Measurements from ENCODE around the gene CACNG5. TPM values are rescaled to one million over a fixed set of nuclear protein-coding genes. Genes with fewer than 3 reads are reported as not detected.
A peak's percentile ranks its signal among the peaks of the same experiment; 100 is the strongest.

Gene CACNG5, protein sequence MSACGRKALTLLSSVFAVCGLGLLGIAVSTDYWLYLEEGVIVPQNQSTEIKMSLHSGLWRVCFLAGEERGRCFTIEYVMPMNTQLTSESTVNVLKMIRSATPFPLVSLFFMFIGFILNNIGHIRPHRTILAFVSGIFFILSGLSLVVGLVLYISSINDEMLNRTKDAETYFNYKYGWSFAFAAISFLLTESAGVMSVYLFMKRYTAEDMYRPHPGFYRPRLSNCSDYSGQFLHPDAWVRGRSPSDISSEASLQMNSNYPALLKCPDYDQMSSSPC
- under 1 TPM in 1 of 4 donors, not detected in 3; 0.06 TPM for polyA plus RNA-seq
- long read RNA-seq, donor 1: 0 reads
- long read RNA-seq, donor 2: 0 reads
- long read RNA-seq, donor 3: 0 reads
- long read RNA-seq, donor 4: 0 reads
- long read RNA-seq, donor 5: 0 reads
- long read RNA-seq, donor 6: 0 reads
- long read RNA-seq, donor 7: 0 reads
- long read RNA-seq, donor 8: 0 reads
- long read RNA-seq, donor 9: 0 reads
- long read RNA-seq, donor 10: 0 reads

DNA sequence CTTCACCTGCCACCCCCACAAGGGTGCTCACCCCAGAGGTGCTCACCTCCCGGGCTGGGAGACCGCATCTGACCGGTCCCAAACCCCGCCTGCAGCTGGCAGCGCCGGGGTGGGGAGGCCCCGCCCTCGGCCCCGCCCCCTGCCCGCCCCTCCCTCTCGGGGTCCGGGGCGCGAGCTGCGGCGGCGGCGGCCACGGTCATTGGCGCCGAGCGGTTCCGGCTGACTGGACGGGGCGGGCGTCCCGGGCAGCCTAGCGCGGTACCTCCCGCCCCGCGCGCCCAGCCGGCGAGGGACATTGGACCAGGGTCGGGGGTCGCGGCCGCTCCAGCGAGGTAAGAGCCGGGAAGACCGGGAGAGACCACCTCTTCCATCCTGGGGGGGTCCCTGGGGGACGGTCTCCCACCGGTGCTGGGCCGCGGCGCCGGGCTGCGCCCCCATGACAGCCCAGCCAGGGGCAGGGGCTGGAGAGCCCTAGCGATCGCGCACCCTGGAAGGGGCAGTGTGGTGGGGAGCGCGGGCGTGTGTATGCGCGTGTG lies at the start of gene CACNG5:
TSS of gene CACNG5 (plus strand) at position 199 of the 536 bp plus-strand sequence. CDS start 42,216 bp downstream, outside the sequence.
- H3K27ac ChIP-seq (ENCODE audit: low read depth in 1 of 3, low read length in 2 of 3): no peak within 1 kb of the TSS
- FAIRE-seq (no peak), DNase-seq (peak in 1 of 2 donors; percentile 4)
- H3K4me1 ChIP-seq (ENCODE audit: control insufficient read depth in 3 of 3, insufficient read depth in 2 of 3, low read depth in 1 of 3, low read length in 2 of 3): peaks cover 0 to 2% (median 0%) of the 10 kb centered on the region in 3 donors
- no peaks in the 10 kb centered on the region for H3K9me3 ChIP-seq (ENCODE audit: control insufficient read depth in 2 of 2, insufficient read depth in 1 of 2, low read depth in 1 of 2, low read length in 1 of 2)
- no peak within 1 kb of the TSS for H3K4me3 ChIP-seq (ENCODE audit: low read depth in 1 of 3, low read length in 3 of 3)
- no peaks in the 10 kb centered on the region for H3K36me3 ChIP-seq (ENCODE audit: control insufficient read depth in 3 of 3, insufficient read depth in 2 of 3, low read depth in 1 of 3, low read length in 3 of 3)
- 5 to 14% (median 9%) methylated on average over 37 to 57 of the region's 57 CpGs for WGBS, 3 donors
- peaks cover 0 to 38% (median 25%) of the 10 kb centered on the region in 3 donors for H3K27me3 ChIP-seq (ENCODE audit: control insufficient read depth in 3 of 3, insufficient read depth in 3 of 3, low read length in 3 of 3)

DNA sequence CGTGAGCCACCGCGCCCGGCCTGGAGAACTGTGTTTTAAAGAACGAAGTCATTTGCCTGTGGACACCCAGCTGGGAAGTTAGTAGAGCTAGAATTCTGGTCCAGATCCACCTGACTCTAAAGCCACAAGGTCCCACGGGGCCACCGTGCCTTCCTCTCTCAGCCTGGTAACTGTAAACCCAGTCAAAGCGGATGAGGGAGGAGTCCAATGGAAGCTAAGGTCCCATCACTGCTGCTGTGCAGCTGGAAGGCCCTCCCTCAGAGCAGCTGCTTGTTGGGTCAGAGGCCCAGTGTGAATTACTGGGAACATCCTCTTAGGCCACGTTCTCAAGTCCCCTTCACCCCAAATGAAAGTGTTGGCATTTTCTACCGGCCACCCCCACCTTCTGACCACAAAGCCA lies 48.8 kb upstream of the CACNG5 start:
- no peak for DNase-seq
- no peaks in the 10 kb centered on the region for H3K4me1 ChIP-seq (ENCODE audit: control insufficient read depth in 3 of 3, insufficient read depth in 2 of 3, low read depth in 1 of 3, low read length in 2 of 3)
- no peaks in the 10 kb centered on the region for H3K9me3 ChIP-seq (ENCODE audit: control insufficient read depth in 2 of 2, insufficient read depth in 1 of 2, low read depth in 1 of 2, low read length in 1 of 2)
- no peak overlapping the region for H3K4me3 ChIP-seq (ENCODE audit: low read depth in 1 of 3, low read length in 3 of 3)
- 83 to 92% (median 89%) methylated on average over 10 of the region's 10 CpGs for WGBS, 3 donors
- no peak overlapping the region for H3K27ac ChIP-seq (ENCODE audit: low read depth in 1 of 3, low read length in 2 of 3)
- FAIRE-seq: no peak
- H3K36me3 ChIP-seq (ENCODE audit: control insufficient read depth in 3 of 3, insufficient read depth in 2 of 3, low read depth in 1 of 3, low read length in 3 of 3): peaks cover 0 to 49% (median 12%) of the 10 kb centered on the region in 3 donors
- H3K27me3 ChIP-seq (ENCODE audit: control insufficient read depth in 3 of 3, insufficient read depth in 3 of 3, low read length in 3 of 3): no peaks in the 10 kb centered on the region

DNA sequence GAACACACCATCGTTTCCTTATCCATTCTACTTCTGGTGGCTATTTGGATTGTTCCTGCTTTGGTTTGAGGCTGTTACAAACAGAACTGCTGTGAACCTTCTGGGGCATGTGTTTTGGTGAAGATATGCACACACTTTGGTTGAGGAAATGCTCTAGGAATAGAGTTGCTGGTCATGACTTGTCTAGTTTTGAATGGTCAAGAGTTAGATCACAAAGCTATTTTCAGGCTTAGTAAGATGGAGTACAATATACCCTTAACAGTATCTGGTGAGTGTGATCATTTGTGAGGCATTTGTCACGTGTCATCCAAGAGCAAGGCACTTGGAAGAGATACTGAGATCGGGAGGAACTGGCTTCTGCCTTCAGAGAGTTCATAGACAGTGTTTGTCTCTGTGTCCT lies 47.0 kb upstream of the CACNG5 start:
- no peak for DNase-seq
- Histone ChIP-seq H3K9me3 (ENCODE audit: control insufficient read depth in 2 of 2, insufficient read depth in 1 of 2, low read depth in 1 of 2, low read length in 1 of 2) (no peaks in the 10 kb centered on the region), H3K36me3 (ENCODE audit: control insufficient read depth in 3 of 3, insufficient read depth in 2 of 3, low read depth in 1 of 3, low read length in 3 of 3) (peaks cover 0 to 55% (median 15%) of the 10 kb centered on the region in 3 donors), H3K27ac (ENCODE audit: low read depth in 1 of 3, low read length in 2 of 3) (no peak overlapping the region), H3K4me1 (ENCODE audit: control insufficient read depth in 3 of 3, insufficient read depth in 2 of 3, low read depth in 1 of 3, low read length in 2 of 3) (no peaks in the 10 kb centered on the region), H3K4me3 (ENCODE audit: low read depth in 1 of 3, low read length in 3 of 3) (no peak overlapping the region), H3K27me3 (ENCODE audit: control insufficient read depth in 3 of 3, insufficient read depth in 3 of 3, low read length in 3 of 3) (no peaks in the 10 kb centered on the region)
- WGBS, 3 donors: 77 to 82% (median 77%) methylated on average over 3 of the region's 3 CpGs
- no peak for FAIRE-seq

DNA sequence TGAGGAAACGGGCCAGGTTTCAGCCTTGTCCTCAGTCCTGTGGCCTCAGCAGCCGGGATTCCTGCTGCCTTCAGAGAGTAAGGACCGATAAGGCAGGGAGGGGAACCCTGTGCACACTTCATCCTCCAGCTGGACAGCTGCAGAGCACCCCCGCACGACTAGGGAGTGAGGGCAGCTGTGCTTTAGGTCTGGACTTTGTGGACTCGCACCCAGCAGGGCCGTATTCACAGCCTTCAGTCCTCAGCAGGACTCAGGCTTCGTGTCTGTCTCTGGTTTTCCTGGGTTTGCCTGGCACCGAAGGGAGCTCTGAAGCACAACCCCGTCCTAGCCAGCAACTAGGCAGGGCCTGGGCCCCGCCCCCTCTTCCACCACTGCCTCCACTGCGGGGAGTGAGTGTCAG lies 45.8 kb upstream of the CACNG5 start:
- 78 to 90% (median 84%) methylated on average over 12 of the region's 12 CpGs for WGBS, 3 donors
- Histone ChIP-seq H3K4me1 (ENCODE audit: control insufficient read depth in 3 of 3, insufficient read depth in 2 of 3, low read depth in 1 of 3, low read length in 2 of 3) (no peaks in the 10 kb centered on the region), H3K27me3 (ENCODE audit: control insufficient read depth in 3 of 3, insufficient read depth in 3 of 3, low read length in 3 of 3) (no peaks in the 10 kb centered on the region), H3K36me3 (ENCODE audit: control insufficient read depth in 3 of 3, insufficient read depth in 2 of 3, low read depth in 1 of 3, low read length in 3 of 3) (peaks cover 0 to 58% (median 15%) of the 10 kb centered on the region in 3 donors), H3K4me3 (ENCODE audit: low read depth in 1 of 3, low read length in 3 of 3) (no peak overlapping the region), H3K9me3 (ENCODE audit: control insufficient read depth in 2 of 2, insufficient read depth in 1 of 2, low read depth in 1 of 2, low read length in 1 of 2) (no peaks in the 10 kb centered on the region), H3K27ac (ENCODE audit: low read depth in 1 of 3, low read length in 2 of 3) (no peak overlapping the region)
- DNase-seq: no peak
- FAIRE-seq: no peak

DNA sequence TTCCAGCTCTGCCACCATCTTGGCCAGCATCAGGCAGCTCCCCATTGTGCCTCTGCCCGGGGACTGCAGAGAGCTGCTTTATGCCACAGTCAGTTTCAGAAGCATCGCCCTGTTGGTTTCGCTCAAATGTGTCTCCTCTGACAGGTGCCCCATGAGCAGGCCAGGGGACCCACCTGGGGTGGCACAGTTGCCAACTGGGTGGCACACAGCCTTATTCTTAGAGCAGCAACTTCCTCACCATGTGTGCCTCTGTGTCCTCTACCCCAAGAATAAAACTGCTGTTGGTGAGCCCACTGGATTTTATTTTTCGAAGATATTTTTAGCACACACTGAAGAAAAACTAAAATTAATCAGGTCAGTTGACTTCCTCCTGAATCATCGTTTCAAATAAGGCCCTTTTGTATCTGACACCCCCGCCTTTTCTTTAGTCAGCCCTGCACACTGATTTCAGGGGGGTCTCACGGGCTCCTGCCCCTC lies 44.9 kb upstream of the CACNG5 start:
- Histone ChIP-seq H3K36me3 (ENCODE audit: control insufficient read depth in 3 of 3, insufficient read depth in 2 of 3, low read depth in 1 of 3, low read length in 3 of 3) (peaks cover 0 to 53% (median 15%) of the 10 kb centered on the region in 3 donors), H3K27ac (ENCODE audit: low read depth in 1 of 3, low read length in 2 of 3) (no peak overlapping the region), H3K4me3 (ENCODE audit: low read depth in 1 of 3, low read length in 3 of 3) (no peak overlapping the region), H3K4me1 (ENCODE audit: control insufficient read depth in 3 of 3, insufficient read depth in 2 of 3, low read depth in 1 of 3, low read length in 2 of 3) (no peaks in the 10 kb centered on the region), H3K27me3 (ENCODE audit: control insufficient read depth in 3 of 3, insufficient read depth in 3 of 3, low read length in 3 of 3) (no peaks in the 10 kb centered on the region), H3K9me3 (ENCODE audit: control insufficient read depth in 2 of 2, insufficient read depth in 1 of 2, low read depth in 1 of 2, low read length in 1 of 2) (no peaks in the 10 kb centered on the region)
- FAIRE-seq (no peak), DNase-seq (no peak)
- 78 to 93% (median 89%) methylated on average over 7 of the region's 7 CpGs for WGBS, 3 donors

DNA sequence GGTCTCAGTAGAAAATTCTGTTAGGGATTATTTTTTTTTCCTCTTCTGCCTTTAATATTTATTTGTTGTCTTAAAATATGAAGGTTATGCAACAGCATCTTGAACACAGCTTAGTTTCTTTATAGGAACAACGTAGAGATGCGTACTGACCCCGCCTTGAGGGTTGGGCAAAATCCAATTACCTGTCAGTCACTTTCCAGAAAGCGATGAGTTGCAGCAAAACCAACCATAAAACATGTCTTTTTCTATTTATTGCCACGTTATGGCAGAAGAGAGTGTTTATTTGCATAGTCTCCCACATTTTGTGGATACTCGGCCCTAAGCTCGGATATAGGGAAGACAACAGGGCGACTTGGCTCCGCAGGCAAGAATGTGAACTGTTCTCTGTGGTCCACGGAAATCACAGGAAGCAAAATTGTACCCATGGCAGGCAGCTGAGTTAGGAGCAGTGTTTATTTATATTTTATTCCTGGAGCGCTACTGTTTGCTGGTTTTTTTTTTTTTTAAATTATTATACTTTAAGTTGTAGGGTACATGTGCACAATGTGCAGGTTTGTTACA lies 44.3 kb upstream of the CACNG5 start:
- Histone ChIP-seq H3K27ac (ENCODE audit: low read depth in 1 of 3, low read length in 2 of 3) (no peak overlapping the region), H3K4me1 (ENCODE audit: control insufficient read depth in 3 of 3, insufficient read depth in 2 of 3, low read depth in 1 of 3, low read length in 2 of 3) (no peaks in the 10 kb centered on the region), H3K9me3 (ENCODE audit: control insufficient read depth in 2 of 2, insufficient read depth in 1 of 2, low read depth in 1 of 2, low read length in 1 of 2) (no peaks in the 10 kb centered on the region), H3K36me3 (ENCODE audit: control insufficient read depth in 3 of 3, insufficient read depth in 2 of 3, low read depth in 1 of 3, low read length in 3 of 3) (peaks cover 0 to 50% (median 15%) of the 10 kb centered on the region in 3 donors), H3K4me3 (ENCODE audit: low read depth in 1 of 3, low read length in 3 of 3) (no peak overlapping the region), H3K27me3 (ENCODE audit: control insufficient read depth in 3 of 3, insufficient read depth in 3 of 3, low read length in 3 of 3) (no peaks in the 10 kb centered on the region)
- FAIRE-seq (no peak), DNase-seq (no peak)
- 81 to 93% (median 93%) methylated on average over 11 of the region's 11 CpGs for WGBS, 3 donors

DNA sequence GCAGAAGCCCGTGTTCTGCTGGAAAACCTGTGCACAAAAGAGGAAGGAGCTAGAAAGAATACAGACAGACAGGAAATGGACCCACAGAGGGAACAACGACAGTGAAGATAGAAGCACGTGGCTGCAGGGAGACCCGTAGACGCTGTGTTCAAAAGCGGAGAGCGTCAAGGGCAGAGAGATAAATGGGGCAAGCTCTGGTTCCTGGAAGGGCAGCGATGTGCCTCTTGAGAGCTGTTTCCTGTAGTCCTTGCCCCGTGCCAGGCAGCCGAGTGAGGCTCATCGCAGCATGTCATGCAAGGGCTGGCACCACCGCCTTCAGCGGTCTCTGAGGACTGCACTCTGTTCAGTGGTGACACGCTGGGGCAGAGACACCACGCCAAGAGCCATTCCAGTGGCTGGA lies 43.6 kb upstream of the CACNG5 start:
- H3K27me3 ChIP-seq (ENCODE audit: control insufficient read depth in 3 of 3, insufficient read depth in 3 of 3, low read length in 3 of 3): no peaks in the 10 kb centered on the region
- peaks cover 0 to 51% (median 18%) of the 10 kb centered on the region in 3 donors for H3K36me3 ChIP-seq (ENCODE audit: control insufficient read depth in 3 of 3, insufficient read depth in 2 of 3, low read depth in 1 of 3, low read length in 3 of 3)
- no peak overlapping the region for H3K27ac ChIP-seq (ENCODE audit: low read depth in 1 of 3, low read length in 2 of 3)
- H3K9me3 ChIP-seq (ENCODE audit: control insufficient read depth in 2 of 2, insufficient read depth in 1 of 2, low read depth in 1 of 2, low read length in 1 of 2): no peaks in the 10 kb centered on the region
- FAIRE-seq: no peak
- H3K4me3 ChIP-seq (ENCODE audit: low read depth in 1 of 3, low read length in 3 of 3): no peak overlapping the region
- no peak for DNase-seq
- 56 to 88% (median 79%) methylated on average over 15 of the region's 15 CpGs for WGBS, 3 donors
- H3K4me1 ChIP-seq (ENCODE audit: control insufficient read depth in 3 of 3, insufficient read depth in 2 of 3, low read depth in 1 of 3, low read length in 2 of 3): no peaks in the 10 kb centered on the region

DNA sequence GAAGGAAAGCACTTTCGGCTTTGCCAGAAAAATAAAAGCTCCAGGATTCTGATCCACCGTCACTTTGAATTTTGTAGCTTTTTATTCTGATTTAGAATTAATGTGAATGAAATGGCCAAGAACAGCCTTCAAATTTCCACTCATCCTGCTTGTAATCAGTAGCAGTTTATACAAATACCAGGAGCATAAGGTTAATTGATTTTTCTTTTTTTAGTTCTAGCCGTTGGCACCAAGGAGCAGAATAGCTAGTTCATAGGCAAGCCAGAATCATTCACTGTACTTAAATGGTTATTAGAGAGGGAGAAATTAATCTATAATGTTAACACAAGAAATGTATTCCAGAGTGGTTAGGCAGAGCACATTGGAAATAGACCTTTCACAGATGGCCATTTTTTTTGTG lies 41.1 kb upstream of the CACNG5 start:
- no peak overlapping the region for H3K27ac ChIP-seq (ENCODE audit: low read depth in 1 of 3, low read length in 2 of 3)

More for the DNA sequence above, 41.1 kb upstream of the CACNG5 start:
- DNase-seq (no peak), FAIRE-seq (no peak)
- 84 to 94% (median 92%) methylated on average over 3 of the region's 3 CpGs for WGBS, 3 donors
- Histone ChIP-seq H3K9me3 (ENCODE audit: control insufficient read depth in 2 of 2, insufficient read depth in 1 of 2, low read depth in 1 of 2, low read length in 1 of 2) (no peaks in the 10 kb centered on the region), H3K27me3 (ENCODE audit: control insufficient read depth in 3 of 3, insufficient read depth in 3 of 3, low read length in 3 of 3) (no peaks in the 10 kb centered on the region), H3K36me3 (ENCODE audit: control insufficient read depth in 3 of 3, insufficient read depth in 2 of 3, low read depth in 1 of 3, low read length in 3 of 3) (peaks cover 0 to 55% (median 11%) of the 10 kb centered on the region in 3 donors), H3K4me1 (ENCODE audit: control insufficient read depth in 3 of 3, insufficient read depth in 2 of 3, low read depth in 1 of 3, low read length in 2 of 3) (no peaks in the 10 kb centered on the region), H3K4me3 (ENCODE audit: low read depth in 1 of 3, low read length in 3 of 3) (no peak overlapping the region)
